Measurements from ENCODE around the gene TUBB8B. TPM values are rescaled to one million over a fixed set of nuclear protein-coding genes. Genes with fewer than 3 reads are reported as not detected.
"Not testable (repeated sequence)": the region's sequence is repeated elsewhere in the genome, so short reads cannot be mapped to it uniquely, and the experiment has no call there.

Gene TUBB8B
- total RNA-seq, 1 donor from 2014 or later: not detected

DNA sequence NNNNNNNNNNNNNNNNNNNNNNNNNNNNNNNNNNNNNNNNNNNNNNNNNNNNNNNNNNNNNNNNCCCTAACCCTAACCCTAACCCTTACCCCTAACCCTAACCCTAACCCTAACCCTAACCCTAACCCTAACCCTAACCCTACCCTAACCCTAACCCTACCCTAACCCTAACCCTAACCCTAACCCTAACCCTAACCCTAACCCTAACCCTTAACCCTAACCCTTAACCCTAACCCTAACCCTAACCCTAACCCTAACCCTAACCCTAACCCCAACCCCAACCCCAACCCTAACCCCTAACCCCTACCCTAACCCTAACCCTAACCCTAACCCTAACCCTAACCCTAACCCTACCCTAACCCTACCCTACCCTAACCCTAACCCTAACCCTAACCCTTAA lies 39.5 kb downstream of the TUBB8B start:
- not testable (repeated sequence) for H3K27me3 Mint-ChIP-seq (ENCODE audit: low read depth, unreplicated experiment); H3K9me3 ChIP-seq (ENCODE audit: insufficient read depth, low read depth, low read length); H2AFZ ChIP-seq (ENCODE audit: low read depth, low read length); H3K27ac ChIP-seq (ENCODE audit: low read depth, low read length); H3K4me1 ChIP-seq (ENCODE audit: insufficient read depth, low read length); FAIRE-seq; H3K4me3 Mint-ChIP-seq (ENCODE audit: unreplicated experiment); H3K9me3 Mint-ChIP-seq (ENCODE audit: unreplicated experiment); H3K27me3 ChIP-seq (ENCODE audit: insufficient read depth, low read length); H3K9ac ChIP-seq (ENCODE audit: low read length); H3K36me3 ChIP-seq (ENCODE audit: insufficient read depth, low read length); H3K79me2 ChIP-seq (ENCODE audit: insufficient read depth, low read length); H3K4me2 ChIP-seq (ENCODE audit: low read length); H4K20me1 ChIP-seq (ENCODE audit: insufficient read depth, low read length); H3K4me3 ChIP-seq (ENCODE audit: insufficient read depth, low read depth, low read length); H3K27ac Mint-ChIP-seq (ENCODE audit: unreplicated experiment); H3K36me3 Mint-ChIP-seq (ENCODE audit: low read depth, unreplicated experiment); DNase-seq (ENCODE audit: low read depth); H3K4me1 Mint-ChIP-seq (ENCODE audit: low read depth, unreplicated experiment)

Other genes with a start within 250 kb of the TUBB8B start
- gene USP14, start 108.9 kb upstream of the TUBB8B start, total RNA-seq: 95.6 and 102 TPM in 2 replicates
- gene THOC1, start 218.4 kb upstream of the TUBB8B start, total RNA-seq: 20.2 and 23.1 TPM in 2 replicates

Measured in astrocyte (in vitro differentiated cells and primary cell).